ENCODE results near the gene RASGRP1. TPM values are rescaled to one million over a fixed set of nuclear protein-coding genes. Genes with fewer than 3 reads are reported as not detected.

Gene RASGRP1
- total RNA-seq, 4 donors from 2014 or later: 1.6 to 10.7 (median 3.8) TPM

GRCh38 chr15:38464675-38465074, 99.9 kb downstream of the RASGRP1 start:
- no peak overlapping the region for H3K4me3 ChIP-seq
- no peaks in the 10 kb centered on the region for H3K9me3 ChIP-seq
- no peak overlapping the region for H3K27ac ChIP-seq
- no peaks in the 10 kb centered on the region for H3K27me3 ChIP-seq
- H3K36me3 ChIP-seq: peaks cover 0 to 5% (median 0%) of the 10 kb centered on the region in 3 donors
- TF ChIP-seq, protein P1, sequence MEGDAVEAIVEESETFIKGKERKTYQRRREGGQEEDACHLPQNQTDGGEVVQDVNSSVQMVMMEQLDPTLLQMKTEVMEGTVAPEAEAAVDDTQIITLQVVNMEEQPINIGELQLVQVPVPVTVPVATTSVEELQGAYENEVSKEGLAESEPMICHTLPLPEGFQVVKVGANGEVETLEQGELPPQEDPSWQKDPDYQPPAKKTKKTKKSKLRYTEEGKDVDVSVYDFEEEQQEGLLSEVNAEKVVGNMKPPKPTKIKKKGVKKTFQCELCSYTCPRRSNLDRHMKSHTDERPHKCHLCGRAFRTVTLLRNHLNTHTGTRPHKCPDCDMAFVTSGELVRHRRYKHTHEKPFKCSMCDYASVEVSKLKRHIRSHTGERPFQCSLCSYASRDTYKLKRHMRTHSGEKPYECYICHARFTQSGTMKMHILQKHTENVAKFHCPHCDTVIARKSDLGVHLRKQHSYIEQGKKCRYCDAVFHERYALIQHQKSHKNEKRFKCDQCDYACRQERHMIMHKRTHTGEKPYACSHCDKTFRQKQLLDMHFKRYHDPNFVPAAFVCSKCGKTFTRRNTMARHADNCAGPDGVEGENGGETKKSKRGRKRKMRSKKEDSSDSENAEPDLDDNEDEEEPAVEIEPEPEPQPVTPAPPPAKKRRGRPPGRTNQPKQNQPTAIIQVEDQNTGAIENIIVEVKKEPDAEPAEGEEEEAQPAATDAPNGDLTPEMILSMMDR (IDR thresholded peaks at IDR 0.05): no peak
- no peak for TF ChIP-seq POLR2A (IDR thresholded peaks at IDR 0.05)
- H3K4me1 ChIP-seq: no peaks in the 10 kb centered on the region
- DNase-seq: no peak

GRCh38 chr15:38463893-38464292, 100.7 kb downstream of the RASGRP1 start:
- DNase-seq: no peak
- Histone ChIP-seq H3K36me3 (peaks cover 0 to 5% (median 0%) of the 10 kb centered on the region in 3 donors), H3K9me3 (no peaks in the 10 kb centered on the region), H3K4me3 (no peak overlapping the region), H3K27ac (no peak overlapping the region), H3K4me1 (no peaks in the 10 kb centered on the region), H3K27me3 (no peaks in the 10 kb centered on the region)
- TF ChIP-seq, protein P1 (IDR thresholded peaks at IDR 0.05): no peak
- TF ChIP-seq POLR2A (IDR thresholded peaks at IDR 0.05): no peak

DNA sequence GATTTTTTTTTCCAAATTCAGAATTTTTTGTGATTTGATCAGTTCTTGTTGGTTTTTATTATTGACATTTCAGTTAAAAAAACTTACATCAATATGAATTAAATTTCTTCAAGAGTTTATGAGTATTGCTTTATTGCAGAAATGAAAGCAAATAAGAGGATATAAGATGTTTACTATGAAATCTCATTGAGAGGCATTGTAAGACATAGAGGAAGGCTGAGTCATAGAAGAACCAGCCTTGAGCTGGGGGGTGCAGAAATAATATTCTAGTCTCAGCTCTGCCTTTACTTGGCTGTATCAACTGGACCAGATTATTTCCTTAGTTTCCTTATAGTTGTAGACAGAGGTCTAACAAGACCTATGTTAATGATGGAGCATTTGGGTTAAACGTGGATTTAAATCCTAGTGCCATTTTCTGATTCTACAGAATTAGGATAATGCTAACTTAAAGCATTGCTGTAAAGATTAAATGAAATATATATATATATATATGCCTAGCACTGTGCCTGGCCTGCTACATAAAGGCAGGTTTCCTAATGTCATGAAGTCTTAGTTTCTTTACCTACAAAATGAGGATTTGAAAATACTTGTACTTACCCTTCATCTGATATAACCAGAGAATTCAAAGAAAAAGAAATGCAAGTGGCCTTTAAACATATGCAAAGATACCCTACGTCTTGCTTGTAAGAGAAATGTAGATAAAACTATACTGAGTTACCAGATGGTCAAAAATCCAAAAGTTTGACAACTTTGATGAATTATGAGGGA, 103.4 kb downstream of the RASGRP1 start:
- no peaks in the 10 kb centered on the region for H3K27me3 ChIP-seq
- DNase-seq: no peak
- H3K9me3 ChIP-seq: no peaks in the 10 kb centered on the region
- no peak overlapping the region for H3K27ac ChIP-seq
- H3K4me1 ChIP-seq: peaks cover 0 to under 1% (median 0%) of the 10 kb centered on the region in 4 donors
- no peak overlapping the region for H3K4me3 ChIP-seq
- TF ChIP-seq POLR2A (IDR thresholded peaks at IDR 0.05): no peak
- TF ChIP-seq, protein P1 (IDR thresholded peaks at IDR 0.05): no peak
- H3K36me3 ChIP-seq: no peaks in the 10 kb centered on the region

- Histone ChIP-seq H3K27me3 (no peaks in the 10 kb centered on the region), H3K4me3 (no peak overlapping the region), H3K9me3 (no peaks in the 10 kb centered on the region), H3K4me1 (peaks cover 0 to 8% (median 0%) of the 10 kb centered on the region in 4 donors), H3K36me3 (no peaks in the 10 kb centered on the region), H3K27ac (no peak overlapping the region)
- DNase-seq: no peak
- TF ChIP-seq, protein P1 (IDR thresholded peaks at IDR 0.05): no peak
- TF ChIP-seq POLR2A (IDR thresholded peaks at IDR 0.05): no peak
These were observed 104.1 kb downstream of the RASGRP1 start for GRCh38 chr15:38460543-38460942.

GRCh38 chr15:38459480-38459879, 105.1 kb downstream of the RASGRP1 start:
- no peaks in the 10 kb centered on the region for H3K27me3 ChIP-seq
- TF ChIP-seq, protein P1 (IDR thresholded peaks at IDR 0.05): no peak
- no peak for TF ChIP-seq POLR2A (IDR thresholded peaks at IDR 0.05)
- H3K9me3 ChIP-seq: no peaks in the 10 kb centered on the region
- H3K36me3 ChIP-seq: no peaks in the 10 kb centered on the region
- H3K27ac ChIP-seq: no peak overlapping the region
- peaks cover 0 to 15% (median 3%) of the 10 kb centered on the region in 4 donors for H3K4me1 ChIP-seq
- no peak for DNase-seq
- no peak overlapping the region for H3K4me3 ChIP-seq
